Osteoblast (primary cell): ENCODE data around the gene RET. TPM values are rescaled to one million over a fixed set of nuclear protein-coding genes. Genes with fewer than 3 reads are reported as not detected.

ENCODE experiments used
- DNase-seq: peaks from one replicate; pipeline ENCODE4 v3.0.0; 2011; ENCODE audit warnings: low spot score, mixed read lengths; ENCODE audit not compliant: insufficient read length; ENCODE audit errors: missing footprints
- H2AFZ ChIP-seq: 2 replicates; pipeline ENCODE4 v1.6.0; 2011; ENCODE audit warnings: mild to moderate bottlenecking, low read length
- H3K27ac ChIP-seq: 2 replicates; pipeline ENCODE4 v1.5.1; 2011; ENCODE audit warnings: mild to moderate bottlenecking, low read depth, low read length, moderate library complexity
- H3K27me3 ChIP-seq: 2 replicates; pipeline ENCODE4 v1.6.0; 2012; ENCODE audit warnings: mild to moderate bottlenecking, control low read depth, inconsistent platforms, low read length, moderate library complexity; ENCODE audit not compliant: insufficient read depth
- H3K36me3 ChIP-seq: 2 replicates; pipeline ENCODE4 v1.5.1; 2011; ENCODE audit warnings: mild to moderate bottlenecking, low read length, control low read depth, moderate library complexity; ENCODE audit not compliant: insufficient read depth
- H3K4me1 ChIP-seq: 2 replicates; pipeline ENCODE4 v1.5.1; 2011; ENCODE audit warnings: mild to moderate bottlenecking, low read length, control low read depth, moderate library complexity; ENCODE audit not compliant: insufficient read depth
- H3K4me2 ChIP-seq: 2 replicates; pipeline ENCODE4 v1.6.0; 2011; ENCODE audit warnings: mild to moderate bottlenecking, low read length; ENCODE audit not compliant: insufficient read depth
- H3K4me3 ChIP-seq: fragments of 200-600 bp; sonication (generic); 3 replicates; pipeline ENCODE4 v1.5.1; 2012; ENCODE audit warnings: mild to moderate bottlenecking, low read length, inconsistent platforms; ENCODE audit not compliant: insufficient read depth
- H3K79me2 ChIP-seq: 2 replicates; pipeline ENCODE4 v1.6.0; 2012; ENCODE audit warnings: mild to moderate bottlenecking, low read length, control low read depth, inconsistent platforms; ENCODE audit not compliant: insufficient read depth
- H3K9me3 ChIP-seq: 2 replicates; pipeline ENCODE4 v1.5.1; 2011; ENCODE audit warnings: low read depth, low read length, control low read depth
- H4K20me1 ChIP-seq: 2 replicates; pipeline ENCODE4 v1.6.0; 2012; ENCODE audit warnings: mild to moderate bottlenecking, low read length, control low read depth; ENCODE audit not compliant: insufficient read depth
- CTCF ChIP-seq: IDR thresholded peaks from 2 replicates; pipeline ENCODE4 v1.5.1; 2011; ENCODE audit warnings: mild to moderate bottlenecking, low read depth, low read length, moderate library complexity; ENCODE audit errors: extremely low read depth
- total RNA-seq: library from RNA; depleted of rRNA; stranded (reverse); fragments of >200 nt; gene quantifications from 2 replicates; pipeline ENCODE4 v1.2.3, GENCODE V29; 2012

RET gene
- total RNA-seq, 1 donor = under 0.01 TPM

- Histone ChIP-seq H3K79me2 (no peaks in the 10 kb centered on the region), H3K4me1 (peaks cover 16% of the 10 kb centered on the region), H3K4me2 (no peak overlapping the region), H3K9me3 (no peaks in the 10 kb centered on the region), H4K20me1 (peaks cover 4% of the 10 kb centered on the region), H2AFZ (no peak overlapping the region), H3K36me3 (no peaks in the 10 kb centered on the region), H3K4me3 (no peak overlapping the region), H3K27me3 (no peaks in the 10 kb centered on the region), H3K27ac (no peak overlapping the region)
- TF ChIP-seq CTCF = no peak
- peak; percentile 5 for DNase-seq
Measured at GRCh38 chr10:43130770-43131171, 53.9 kb downstream of the RET start.

GRCh38 chr10:43131256-43131655 lies 54.4 kb downstream of the RET start:
- H3K36me3 ChIP-seq = peaks cover 2% of the 10 kb centered on the region
- peaks cover 4% of the 10 kb centered on the region for H3K79me2 ChIP-seq
- peaks cover 16% of the 10 kb centered on the region for H3K4me1 ChIP-seq
- H4K20me1 ChIP-seq = peaks cover 4% of the 10 kb centered on the region
- peak; percentile 39 for DNase-seq
- no peak for TF ChIP-seq CTCF
- no peaks in the 10 kb centered on the region for H3K27me3 ChIP-seq
- no peak overlapping the region for H3K4me3 ChIP-seq
- H3K27ac ChIP-seq = no peak overlapping the region
- H3K9me3 ChIP-seq = no peaks in the 10 kb centered on the region
- no peak overlapping the region for H2AFZ ChIP-seq
- no peak overlapping the region for H3K4me2 ChIP-seq

GRCh38 chr10:43131906-43132305 lies 55.0 kb downstream of the RET start:
- H3K36me3 ChIP-seq = peaks cover 2% of the 10 kb centered on the region
- no peak overlapping the region for H3K4me3 ChIP-seq
- H3K4me1 ChIP-seq = peaks cover 19% of the 10 kb centered on the region
- H3K27me3 ChIP-seq = no peaks in the 10 kb centered on the region
- H4K20me1 ChIP-seq = peaks cover 4% of the 10 kb centered on the region
- no peak overlapping the region for H2AFZ ChIP-seq
- no peak overlapping the region for H3K27ac ChIP-seq
- DNase-seq = no peak
- H3K9me3 ChIP-seq = no peaks in the 10 kb centered on the region
- H3K79me2 ChIP-seq = peaks cover 9% of the 10 kb centered on the region
- no peak for TF ChIP-seq CTCF
- H3K4me2 ChIP-seq = no peak overlapping the region

- peaks cover 24% of the 10 kb centered on the region for H3K4me1 ChIP-seq
- peaks cover 18% of the 10 kb centered on the region for H3K79me2 ChIP-seq
- no peaks in the 10 kb centered on the region for H3K9me3 ChIP-seq
- no peak overlapping the region for H3K27ac ChIP-seq
- H3K36me3 ChIP-seq = peaks cover 2% of the 10 kb centered on the region
- H3K4me3 ChIP-seq = no peak overlapping the region
- H4K20me1 ChIP-seq = peaks cover 4% of the 10 kb centered on the region
- no peak for TF ChIP-seq CTCF
- H3K4me2 ChIP-seq = no peak overlapping the region
- no peaks in the 10 kb centered on the region for H3K27me3 ChIP-seq
- peak; percentile 17 for DNase-seq
- H2AFZ ChIP-seq = no peak overlapping the region
Measured at GRCh38 chr10:43132867-43133787, 56.3 kb downstream of the RET start.
